Measurements from ENCODE around the gene SELENOS.

The SELENOS gene

GRCh38 chr15:101280007-101280406, 2.7 kb upstream of the SELENOS start:
- in situ Hi-C loops (cut with HindIII; ENCODE audit: low sequenced_read_pairs): no loop called here

- in situ Hi-C loops (cut with HindIII; ENCODE audit: low sequenced_read_pairs): no loop called here
Observed at GRCh38 chr15:101277943-101278564, 769 bp upstream of the SELENOS start.

- in situ Hi-C loops (cut with HindIII; ENCODE audit: low sequenced_read_pairs): no loop called here
Observed at GRCh38 chr15:101276501-101277037, 716 bp downstream of the SELENOS start.

GRCh38 chr15:101275018-101275417, 2.3 kb downstream of the SELENOS start:
- in situ Hi-C loops (cut with HindIII; ENCODE audit: low sequenced_read_pairs): no loop called here

- in situ Hi-C loops (cut with HindIII; ENCODE audit: low sequenced_read_pairs): no loop called here
Observed at GRCh38 chr15:101273534-101273933, 3.8 kb downstream of the SELENOS start.

- in situ Hi-C loops (cut with HindIII; ENCODE audit: low sequenced_read_pairs): no loop called here
Observed at GRCh38 chr15:101272584-101272983, 4.7 kb downstream of the SELENOS start.

GRCh38 chr15:101269479-101270223, 7.6 kb downstream of the SELENOS start:
- in situ Hi-C loops (cut with HindIII; ENCODE audit: low sequenced_read_pairs): no loop called here

GRCh38 chr15:101267320-101268104, 9.8 kb downstream of the SELENOS start:
- in situ Hi-C loops (cut with HindIII; ENCODE audit: low sequenced_read_pairs): no loop called here

GRCh38 chr15:101266787-101267186, 10.5 kb downstream of the SELENOS start:
- in situ Hi-C loops (cut with HindIII; ENCODE audit: low sequenced_read_pairs): no loop called here

GRCh38 chr15:101266034-101266433, 11.3 kb downstream of the SELENOS start:
- in situ Hi-C loops (cut with HindIII; ENCODE audit: low sequenced_read_pairs): no loop called here

GRCh38 chr15:101264911-101265641, 12.2 kb downstream of the SELENOS start:
- in situ Hi-C loops (cut with HindIII; ENCODE audit: low sequenced_read_pairs): no loop called here

- in situ Hi-C loops (cut with HindIII; ENCODE audit: low sequenced_read_pairs): no loop called here
Observed at GRCh38 chr15:101264011-101264410, 13.3 kb downstream of the SELENOS start.

- in situ Hi-C loops (cut with HindIII; ENCODE audit: low sequenced_read_pairs): no loop called here
Observed at GRCh38 chr15:101262551-101262950, 14.7 kb downstream of the SELENOS start.

GRCh38 chr15:101258238-101259144, 18.8 kb downstream of the SELENOS start:
- in situ Hi-C loops (cut with HindIII; ENCODE audit: low sequenced_read_pairs): no loop called here

- in situ Hi-C loops (cut with HindIII; ENCODE audit: low sequenced_read_pairs): no loop called here
Observed at GRCh38 chr15:101256757-101257156, 20.5 kb downstream of the SELENOS start.

GRCh38 chr15:101255615-101256241, 21.6 kb downstream of the SELENOS start:
- in situ Hi-C loops (cut with HindIII; ENCODE audit: low sequenced_read_pairs): no loop called here

GRCh38 chr15:101255051-101255395, 22.3 kb downstream of the SELENOS start:
- in situ Hi-C loops (cut with HindIII; ENCODE audit: low sequenced_read_pairs): no loop called here

GRCh38 chr15:101254157-101255050, 22.9 kb downstream of the SELENOS start:
- in situ Hi-C loops (cut with HindIII; ENCODE audit: low sequenced_read_pairs): no loop called here
